ENCODE measurements around the gene THRSP.

Gene THRSP

GRCh38 chr11:78069465-78069864 is 5.8 kb downstream of the THRSP start:
- DNase-seq (ENCODE audit: low read depth in 1 of 2, low spot score in 1 of 2), result no peak
- TF ChIP-seq SPI1 (IDR thresholded peaks at IDR 0.05; ENCODE audit: borderline replicate concordance, low read depth) (no peak), POLR2AphosphoS5 (IDR thresholded peaks at IDR 0.05; ENCODE audit: low read depth) (no peak), REST (IDR thresholded peaks at IDR 0.05; ENCODE audit: insufficient replicate concordance, low read depth) (no peak), GABPA (IDR thresholded peaks at IDR 0.05; ENCODE audit: low read depth) (no peak), CTCF (IDR thresholded peaks at IDR 0.05; ENCODE audit: insufficient read depth, low read length) (no peak)
- Histone ChIP-seq H3K4me3 (replicated peaks; ENCODE audit: insufficient read depth, low read length) (no peak overlapping the region), H3K27me3 (ENCODE audit: insufficient read depth, poor library complexity, severe bottlenecking) (no peaks in the 10 kb centered on the region), H3K27ac (replicated peaks) (no peak overlapping the region)

GRCh38 chr11:78070621-78071020 is 7.0 kb downstream of the THRSP start:
- H3K27ac ChIP-seq (replicated peaks), result no peak overlapping the region
- H3K4me3 ChIP-seq (replicated peaks; ENCODE audit: insufficient read depth, low read length), result no peak overlapping the region
- no peaks in the 10 kb centered on the region for H3K27me3 ChIP-seq (ENCODE audit: insufficient read depth, poor library complexity, severe bottlenecking)
- no peak for DNase-seq (ENCODE audit: low read depth in 1 of 2, low spot score in 1 of 2)
- TF ChIP-seq GABPA (IDR thresholded peaks at IDR 0.05; ENCODE audit: low read depth), result no peak
- TF ChIP-seq CTCF (IDR thresholded peaks at IDR 0.05; ENCODE audit: insufficient read depth, low read length), result no peak
- no peak for TF ChIP-seq POLR2AphosphoS5 (IDR thresholded peaks at IDR 0.05; ENCODE audit: low read depth)
- no peak for TF ChIP-seq REST (IDR thresholded peaks at IDR 0.05; ENCODE audit: insufficient replicate concordance, low read depth)
- no peak for TF ChIP-seq SPI1 (IDR thresholded peaks at IDR 0.05; ENCODE audit: borderline replicate concordance, low read depth)

GRCh38 chr11:78071717-78072116 is 8.1 kb downstream of the THRSP start:
- TF ChIP-seq SPI1 (IDR thresholded peaks at IDR 0.05; ENCODE audit: borderline replicate concordance, low read depth), result no peak
- Histone ChIP-seq H3K27ac (replicated peaks) (no peak overlapping the region), H3K4me3 (replicated peaks; ENCODE audit: insufficient read depth, low read length) (no peak overlapping the region), H3K27me3 (ENCODE audit: insufficient read depth, poor library complexity, severe bottlenecking) (no peaks in the 10 kb centered on the region)
- DNase-seq (ENCODE audit: low read depth in 1 of 2, low spot score in 1 of 2), result no peak

GRCh38 chr11:78072455-78072854 is 8.8 kb downstream of the THRSP start:
- no peaks in the 10 kb centered on the region for H3K27me3 ChIP-seq (ENCODE audit: insufficient read depth, poor library complexity, severe bottlenecking)
- no peak overlapping the region for H3K27ac ChIP-seq (replicated peaks)
- no peak overlapping the region for H3K4me3 ChIP-seq (replicated peaks; ENCODE audit: insufficient read depth, low read length)
- TF ChIP-seq SPI1 (IDR thresholded peaks at IDR 0.05; ENCODE audit: borderline replicate concordance, low read depth) (no peak), GABPA (IDR thresholded peaks at IDR 0.05; ENCODE audit: low read depth) (no peak), CTCF (IDR thresholded peaks at IDR 0.05; ENCODE audit: insufficient read depth, low read length) (no peak), REST (IDR thresholded peaks at IDR 0.05; ENCODE audit: insufficient replicate concordance, low read depth) (no peak), POLR2AphosphoS5 (IDR thresholded peaks at IDR 0.05; ENCODE audit: low read depth) (no peak)
- no peak for DNase-seq (ENCODE audit: low read depth in 1 of 2, low spot score in 1 of 2)
